HepG2 (cell line): ENCODE results near the gene PRKACG. TPM values are rescaled to one million over a fixed set of nuclear protein-coding genes. Genes with fewer than 3 reads are reported as not detected.

Source experiments
- ATAC-seq: fragments of 200-7000 bp; cut with Tn5 transposase; 3 replicates; pipeline ENCODE4 v1.9.1; 2020; ENCODE audit warnings: mild to moderate bottlenecking, moderate library complexity
- BruUV-seq: library from RNA; stranded (reverse); fragments of 400-500 nt; replicated peaks from 2 replicates; lab custom pipeline; 2021; lab: Mats Ljungman, UMichigan
- CTCF ChIA-PET: fragments of 300-600 bp; formaldehyde crosslinking; extraction: SDS; loops from one replicate; lab custom pipeline; 2021; ENCODE audit warnings: low total read pairs, inconsistent platforms, low intra/inter-chr PET ratio; lab: Yijun Ruan, JAX
- POLR2A ChIA-PET: fragments of 350-600 bp; sonication (Branson Sonifier 250); formaldehyde crosslinking; loops from one replicate; lab custom pipeline; 2020; ENCODE audit warnings: antibody characterized with exemption, inconsistent platforms; lab: Yijun Ruan, JAX
- DNase-seq: peaks from one replicate; pipeline ENCODE4 v3.0.0-alpha.2; 2015; ENCODE audit warnings: low spot score
- FAIRE-seq: peaks from 3 replicates; lab custom pipeline; 2011; peaks lifted over from hg19 to GRCh38; lab: Jason Lieb, UNC
- H2AFZ ChIP-seq: one replicate; pipeline ENCODE4 v1.6.1; 2011; ENCODE audit warnings: low read length, inconsistent platforms
- H3K27ac ChIP-seq: fragments of 300-600 bp; 3 replicates; pipeline ENCODE4 v1.8.0; 2011; ENCODE audit warnings: mixed run types, mild to moderate bottlenecking, mixed read lengths, low read length, inconsistent platforms; ENCODE audit not compliant: insufficient read depth; ENCODE audit errors: extremely low read length
- H3K27me3 ChIP-seq, 2 experiments: fragments of 200-600 bp in 1 of 2; 2 replicates in 1 of 2; 3 replicates in 1 of 2; pipeline versions ENCODE4 v1.6.0 to v1.8.0; 2011; ENCODE audit warnings: low read length in 2 of 2, mild to moderate bottlenecking in 2 of 2, moderate library complexity in 2 of 2, inconsistent platforms in 1 of 2; ENCODE audit not compliant: insufficient read depth in 2 of 2, control insufficient read depth in 1 of 2
- H3K36me3 ChIP-seq, 2 experiments: fragments of 200-600 bp in 1 of 2; replicated peaks in 1 of 2; 2 replicates in 1 of 2; 3 replicates in 1 of 2; pipeline versions ENCODE4 v1.5.1 to v1.8.0; 2011; ENCODE audit warnings: low read length in 2 of 2, inconsistent platforms in 1 of 2; ENCODE audit not compliant: insufficient read depth in 2 of 2, control insufficient read depth in 1 of 2
- H3K4me1 ChIP-seq: 2 replicates; pipeline ENCODE4 v1.5.1; 2012; ENCODE audit warnings: low read length, inconsistent platforms; ENCODE audit not compliant: insufficient read depth
- H3K4me2 ChIP-seq: 2 replicates; pipeline ENCODE4 v1.6.0; 2011; ENCODE audit warnings: low read depth, low read length, inconsistent platforms
- H3K4me3 ChIP-seq, 3 experiments: fragments of 200-600 bp in 1 of 3; sonication (generic), shearing (Covaris generic) in 1 of 3; replicated peaks in 1 of 3; 2 replicates each; pipeline ENCODE4 v1.5.1; 2011 to 2016; ENCODE audit warnings: low read length in 3 of 3, inconsistent platforms in 2 of 3, low read depth in 2 of 3, mild to moderate bottlenecking in 2 of 3, control low read depth in 1 of 3, mixed read lengths in 1 of 3; ENCODE audit not compliant: insufficient read depth in 1 of 3
- H3K79me2 ChIP-seq: one replicate; pipeline ENCODE4 v1.6.1; 2011; ENCODE audit warnings: low read length, inconsistent platforms; ENCODE audit not compliant: insufficient read depth
- H3K9ac ChIP-seq: 2 replicates; pipeline ENCODE4 v1.6.0; 2011; ENCODE audit warnings: mild to moderate bottlenecking, low read depth, low read length, inconsistent platforms; ENCODE audit not compliant: insufficient read depth
- H3K9me3 ChIP-seq: 2 replicates; pipeline ENCODE4 v1.5.1; 2012; ENCODE audit warnings: mild to moderate bottlenecking, low read length
- H4K20me1 ChIP-seq: 2 replicates; pipeline ENCODE4 v1.6.0; 2011; ENCODE audit warnings: inconsistent platforms, mild to moderate bottlenecking, low read length, moderate library complexity; ENCODE audit not compliant: insufficient read depth
- CHD2 ChIP-seq: IDR thresholded peaks from 2 replicates; pipeline ENCODE4 v1.6.1; 2011; ENCODE audit warnings: low read depth, low read length, improper control_type of control experiment
- GLMP ChIP-seq: sonication (generic); formaldehyde crosslinking; IDR thresholded peaks from 2 replicates; pipeline ENCODE4 v1.9.0; 2021; ENCODE audit warnings: missing genetic modification reagents, mild to moderate bottlenecking, borderline replicate concordance
- MAFF ChIP-seq: IDR thresholded peaks from 2 replicates; pipeline ENCODE4 v1.6.1; 2011; ENCODE audit warnings: low read depth, low read length, improper control_type of control experiment
- TERF1 ChIP-seq: sonication (generic); formaldehyde crosslinking; IDR thresholded peaks from 2 replicates; pipeline ENCODE4 v1.8.0; 2022; ENCODE audit warnings: mild to moderate bottlenecking, missing genetic modification reagents, moderate library complexity
- TOE1 ChIP-seq: sonication (generic); formaldehyde crosslinking; IDR thresholded peaks from 2 replicates; pipeline ENCODE4 v1.4.0; 2020; ENCODE audit warnings: mild to moderate bottlenecking, missing genetic modification reagents
- ZBTB21 ChIP-seq: sonication (generic); formaldehyde crosslinking; IDR thresholded peaks from 2 replicates; pipeline ENCODE4 v1.4.0; 2020; ENCODE audit warnings: missing genetic modification reagents
- ZNF142 ChIP-seq: sonication (generic); formaldehyde crosslinking; IDR thresholded peaks from 2 replicates; pipeline ENCODE4 v1.4.0; 2020; ENCODE audit warnings: missing genetic modification reagents
- ZNF513 ChIP-seq: sonication (generic); formaldehyde crosslinking; conservative IDR thresholded peaks from 2 replicates; pipeline ENCODE4 v1.5.0; 2020; ENCODE audit warnings: missing genetic modification reagents
- ZNF549 ChIP-seq: sonication (generic); formaldehyde crosslinking; IDR thresholded peaks from 2 replicates; pipeline ENCODE4 v1.5.0; 2020; ENCODE audit warnings: missing genetic modification reagents
- ZNF747 ChIP-seq: sonication (generic); formaldehyde crosslinking; IDR thresholded peaks from 2 replicates; pipeline ENCODE4 v1.8.1; 2023; ENCODE audit warnings: missing genetic modification reagents, mild to moderate bottlenecking, borderline replicate concordance
- WGBS: methylation state at CpG from one replicate; pipeline ENCODE4 v1.1.6; 2017; ENCODE audit warnings: low lambda C conversion rate; 5-methylcytosine and 5-hydroxymethylcytosine counted together
- in situ Hi-C: cut with HindIII; loops from 2 replicates; pipeline ENCODE4 v1.10.0; 2017; ENCODE audit warnings: low pct_unique_long_range_greater_than_20kb; ENCODE audit not compliant: extremely low pct_ligation_motif_present
- intact Hi-C: fragments of 100-400 bp; cut with micrococcal nuclease; formaldehyde crosslinking; loops from one replicate; pipeline ENCODE4 v1.10.0; 2022; ENCODE audit not compliant: unreplicated experiment
- polyA plus RNA-seq, 8 experiments: library from polyadenylated mRNA; depleted of rRNA in 3 of 8; stranded (reverse) in 7 of 8; unstranded in 1 of 8; fragments of >200 nt; fragmentation: Illumina TruSeq in 4 of 8; extraction: Trizol in 4 of 8; gene quantifications; 2 replicates each; pipeline versions ENCODE4 v1.2.1 to v1.2.3, GENCODE V29; 2011 to 2016; ENCODE audit warnings: low read depth in 4 of 8, missing spikeins in 1 of 8, mixed read lengths in 1 of 8; ENCODE audit not compliant: insufficient read depth in 1 of 8
- total RNA-seq, 5 experiments: library from RNA; depleted of rRNA; stranded (reverse); fragments of >200 nt; fragmentation: Illumina TruSeq; extraction: Trizol; gene quantifications; 2 replicates each; pipeline ENCODE4 v1.2.3, GENCODE V29; 2016; ENCODE audit warnings: low read depth in 1 of 5
- TF ChIP-seq, protein P1 (sequence below): IDR thresholded peaks from 2 replicates; pipeline ENCODE4 v1.6.1; 2016

Gene PRKACG
- total and polyA plus RNA-seq, 2 of the 13 experiments (the other 11 are each of a cell fraction or from before 2014, with no cell fraction given) = not detected

DNA sequence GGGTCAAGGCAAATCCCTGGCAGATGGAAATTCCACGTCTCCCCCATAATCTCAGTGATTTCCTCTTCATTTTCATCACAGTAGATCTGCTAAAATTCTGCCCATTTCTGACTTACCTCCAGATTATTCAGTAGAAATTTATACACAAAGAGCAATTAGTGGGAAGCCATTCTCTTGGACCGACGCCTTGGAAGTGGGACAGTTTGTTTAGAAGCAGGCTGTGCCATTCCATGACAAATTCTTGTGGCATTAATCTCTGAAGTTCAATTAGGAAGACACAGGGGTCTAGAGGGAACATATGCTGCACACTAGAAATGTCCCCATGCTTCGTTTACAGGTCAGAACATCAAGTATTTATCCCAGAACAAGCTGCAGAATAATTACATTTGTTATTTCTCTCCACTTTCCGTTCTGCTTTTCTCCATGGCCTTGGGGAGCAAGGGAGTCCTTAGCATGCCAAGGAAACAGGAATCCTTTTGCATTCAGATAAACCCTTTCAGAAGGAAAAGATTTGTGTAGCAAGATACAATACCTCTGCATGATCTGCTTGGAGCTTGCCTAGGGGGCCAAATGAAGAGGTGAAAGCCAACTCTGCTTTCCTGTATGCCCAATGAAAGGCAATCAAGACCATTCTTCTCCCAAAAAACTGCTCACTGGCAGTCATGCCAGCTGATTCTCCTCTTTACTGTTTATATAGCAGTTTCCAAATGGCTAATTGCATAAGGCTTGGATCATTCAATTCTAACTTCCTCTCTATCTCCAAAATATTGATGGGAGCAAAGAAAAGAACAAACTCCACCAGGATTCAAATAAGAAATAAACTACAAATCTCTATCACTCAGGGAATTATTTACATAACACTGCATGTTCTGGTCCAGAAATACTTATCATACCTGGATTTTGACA, 2.5 kb upstream of the PRKACG start (continued):
- TF ChIP-seq, protein P1, sequence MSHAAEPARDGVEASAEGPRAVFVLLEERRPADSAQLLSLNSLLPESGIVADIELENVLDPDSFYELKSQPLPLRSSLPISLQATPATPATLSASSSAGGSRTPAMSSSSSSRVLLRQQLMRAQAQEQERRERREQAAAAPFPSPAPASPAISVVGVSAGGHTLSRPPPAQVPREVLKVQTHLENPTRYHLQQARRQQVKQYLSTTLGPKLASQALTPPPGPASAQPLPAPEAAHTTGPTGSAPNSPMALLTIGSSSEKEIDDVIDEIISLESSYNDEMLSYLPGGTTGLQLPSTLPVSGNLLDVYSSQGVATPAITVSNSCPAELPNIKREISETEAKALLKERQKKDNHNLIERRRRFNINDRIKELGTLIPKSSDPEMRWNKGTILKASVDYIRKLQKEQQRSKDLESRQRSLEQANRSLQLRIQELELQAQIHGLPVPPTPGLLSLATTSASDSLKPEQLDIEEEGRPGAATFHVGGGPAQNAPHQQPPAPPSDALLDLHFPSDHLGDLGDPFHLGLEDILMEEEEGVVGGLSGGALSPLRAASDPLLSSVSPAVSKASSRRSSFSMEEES (CRISPR knock-in tag) = no peak
- TF ChIP-seq GLMP (no peak), CHD2 (no peak), TOE1 (CRISPR knock-in tag) (no peak), MAFF (no peak)
- TF ChIP-seq, all 625 proteins: peak for 0

- Histone ChIP-seq H3K4me1 (no peaks in the 10 kb centered on the region), H3K27ac (no peak overlapping the region), H3K27me3 (no peaks in the 10 kb centered on the region), H2AFZ (no peak overlapping the region), H4K20me1 (no peaks in the 10 kb centered on the region), H3K36me3 (peaks cover 1 to 3% of the 10 kb centered on the region in 2 experiments; a peak in 2 of 5 replicates), H3K4me3 (no peak overlapping the region), H3K4me2 (no peak overlapping the region), H3K79me2 (no peaks in the 10 kb centered on the region), H3K9ac (no peak overlapping the region), H3K9me3 (no peaks in the 10 kb centered on the region)
- intact Hi-C loops = no loop called here
- in situ Hi-C loops = no loop called here
- BruUV-seq = no TSS peak
- FAIRE-seq (no peak), DNase-seq (no peak), ATAC-seq (no peak)
- 95% methylated on average over 24 of the region's 26 CpGs for WGBS
- CTCF ChIA-PET = no interaction called here
- POLR2A ChIA-PET = no interaction called here
- TF ChIP-seq ZBTB21 (CRISPR knock-in tag) = no peak
- TF ChIP-seq ZNF747 (CRISPR knock-in tag) = no peak
- TF ChIP-seq ZNF142 (CRISPR knock-in tag) = no peak
- TF ChIP-seq TERF1 (CRISPR knock-in tag) = no peak
- TF ChIP-seq ZNF513 (CRISPR knock-in tag) = no peak
- no peak for TF ChIP-seq ZNF549 (CRISPR knock-in tag)
These were observed 558 bp downstream of the PRKACG start for GRCh38 chr9:69013382-69013727.
